ENCODE measurements around the gene MAP4K3.

The MAP4K3 gene

GRCh38 chr2:39379643-39380524 lies 57.2 kb downstream of the MAP4K3 start:
- Histone ChIP-seq H3K36me3 (ENCODE audit: control insufficient read depth in 2 of 2, insufficient read depth in 1 of 2, low read length in 2 of 2) (peaks cover 0 to 6% of the 10 kb centered on the region in 2 experiments; a peak in 1 of 3 replicates), H3K4me3 (ENCODE audit: low read depth, low read length) (no peak overlapping the region), H3K4me1 (ENCODE audit: control insufficient read depth, insufficient read depth, low read length) (peaks cover 5% of the 10 kb centered on the region; the same call in 1 of the 2 replicates), H3K9me3 (ENCODE audit: control insufficient read depth, insufficient read depth, low read depth, low read length) (no peaks in the 10 kb centered on the region), H3K27ac (ENCODE audit: extremely low read depth, low read depth, low read length) (no peak overlapping the region)
- TF ChIP-seq ZSCAN18 (tag by site-specific recombination; IDR thresholded peaks at IDR 0.05) (no peak), CTCF (tag by site-specific recombination; IDR thresholded peaks at IDR 0.05) (peak; percentile 44; the same call in 1 of the 2 replicates), SETDB1 (IDR thresholded peaks at IDR 0.05; ENCODE audit: insufficient read length, low read length) (no peak), ZNF580 (tag by site-specific recombination; IDR thresholded peaks at IDR 0.05) (no peak), ZNF654 (tag by site-specific recombination; IDR thresholded peaks at IDR 0.05; ENCODE audit: low read depth) (peak; percentile 60), ZNF707 (tag by site-specific recombination; IDR thresholded peaks at IDR 0.05) (no peak), PRDM1 (tag by site-specific recombination; IDR thresholded peaks at IDR 0.05) (peak; percentile 64; the same call in 1 of the 2 replicates), ZNF366 (tag by site-specific recombination; conservative IDR thresholded peaks at IDR 0.05) (no peak), MYNN (tag by site-specific recombination; IDR thresholded peaks at IDR 0.05; ENCODE audit: borderline replicate concordance) (no peak), ZXDB (tag by site-specific recombination; IDR thresholded peaks at IDR 0.05) (no peak), ZNF843 (tag by site-specific recombination; IDR thresholded peaks at IDR 0.05) (no peak)
- ChIA-PET POLR2A (interaction anchor here (0.6 kb wide), 1 partner anchor 637 kb away, joined by 3 read pairs; no protein-coding TSS in a partner anchor), CTCF (interaction anchor here (0.6 to 3.6 kb wide), 23 partner anchors 10 to 1172 kb away, joined by 3 to 28 read pairs (median 4); partner anchors contain the start of gene MAP4K3)

- H3K36me3 ChIP-seq (ENCODE audit: control insufficient read depth in 2 of 2, insufficient read depth in 1 of 2, low read length in 2 of 2) = peaks cover 0 to 6% of the 10 kb centered on the region in 2 experiments; a peak in 1 of 3 replicates
- no peak overlapping the region for H3K27ac ChIP-seq (ENCODE audit: extremely low read depth, low read depth, low read length)
- ChIA-PET CTCF (interaction anchor here (0.6 to 3.6 kb wide), 16 partner anchors 9 to 351 kb away, joined by 3 to 28 read pairs (median 6); partner anchors contain the start of gene MAP4K3), POLR2A (no interaction called here)
- H3K4me3 ChIP-seq (ENCODE audit: low read depth, low read length) = no peak overlapping the region
- no peak for TF ChIP-seq ZNF624 (tag by site-specific recombination; IDR thresholded peaks at IDR 0.05)
- TF ChIP-seq KLF8 (tag by site-specific recombination; IDR thresholded peaks at IDR 0.05) = no peak
- no peak for TF ChIP-seq ZNF776 (tag by site-specific recombination; IDR thresholded peaks at IDR 0.05; ENCODE audit: borderline replicate concordance)
- TF ChIP-seq REST (tag by site-specific recombination; IDR thresholded peaks at IDR 0.05) = no peak
- no peak for TF ChIP-seq ZNF585B (tag by site-specific recombination; IDR thresholded peaks at IDR 0.05)
- TF ChIP-seq ZNF629 (tag by site-specific recombination; IDR thresholded peaks at IDR 0.05) = no peak
- TF ChIP-seq ZNF677 (tag by site-specific recombination; IDR thresholded peaks at IDR 0.05) = no peak
- TF ChIP-seq ZNF76 (tag by site-specific recombination; IDR thresholded peaks at IDR 0.05; ENCODE audit: borderline replicate concordance, low read depth) = no peak
- no peak for TF ChIP-seq ZNF501 (tag by site-specific recombination; IDR thresholded peaks at IDR 0.05)
- no peak for TF ChIP-seq ZNF157 (tag by site-specific recombination; IDR thresholded peaks at IDR 0.05)
- TF ChIP-seq CTCF (tag by site-specific recombination; IDR thresholded peaks at IDR 0.05) = no peak
- no peak for TF ChIP-seq ZNF324 (tag by site-specific recombination; IDR thresholded peaks at IDR 0.05)
- TF ChIP-seq ZFP41 (tag by site-specific recombination; IDR thresholded peaks at IDR 0.05; ENCODE audit: borderline replicate concordance) = no peak
- H3K4me1 ChIP-seq (ENCODE audit: control insufficient read depth, insufficient read depth, low read length) = peaks cover 5% of the 10 kb centered on the region; the same call in 1 of the 2 replicates
- H3K9me3 ChIP-seq (ENCODE audit: control insufficient read depth, insufficient read depth, low read depth, low read length) = no peaks in the 10 kb centered on the region
Measured at GRCh38 chr2:39378968-39379367, 58.1 kb downstream of the MAP4K3 start.
